Astrocyte (in vitro differentiated cells and primary cell): Measurements from ENCODE around the gene DDX21. TPM values are rescaled to one million over a fixed set of nuclear protein-coding genes. Genes with fewer than 3 reads are reported as not detected.

Source experiments
- DNase-seq: peaks from one replicate; pipeline ENCODE4 v3.0.0-alpha.2; 2010; ENCODE audit warnings: low read depth
- FAIRE-seq: peaks from 2 replicates; lab custom pipeline; 2011; peaks lifted over from hg19 to GRCh38; lab: Jason Lieb, UNC
- H2AFZ ChIP-seq: 2 replicates; pipeline ENCODE4 v1.6.0; 2012; ENCODE audit warnings: low read depth, low read length, inconsistent platforms
- H3K27ac ChIP-seq: 2 replicates; pipeline ENCODE4 v1.5.1; 2011; ENCODE audit warnings: low read depth, low read length, inconsistent platforms
- H3K27me3 ChIP-seq: 2 replicates; pipeline ENCODE4 v1.6.0; 2011; ENCODE audit warnings: low read length, inconsistent platforms; ENCODE audit not compliant: insufficient read depth
- H3K36me3 ChIP-seq: 2 replicates; pipeline ENCODE4 v1.5.1; 2011; ENCODE audit warnings: low read length, inconsistent platforms; ENCODE audit not compliant: insufficient read depth
- H3K4me1 ChIP-seq: 2 replicates; pipeline ENCODE4 v1.5.1; 2011; ENCODE audit warnings: low read length, inconsistent platforms; ENCODE audit not compliant: insufficient read depth
- H3K4me2 ChIP-seq: 2 replicates; pipeline ENCODE4 v1.6.0; 2012; ENCODE audit warnings: low read length, inconsistent platforms
- H3K4me3 ChIP-seq: 2 replicates; pipeline ENCODE4 v1.5.1; 2011; ENCODE audit warnings: low read depth, mild to moderate bottlenecking, low read length, inconsistent platforms; ENCODE audit not compliant: insufficient read depth
- H3K79me2 ChIP-seq: 2 replicates; pipeline ENCODE4 v1.6.0; 2012; ENCODE audit warnings: mild to moderate bottlenecking, low read length, inconsistent platforms; ENCODE audit not compliant: insufficient read depth
- H3K9ac ChIP-seq: 2 replicates; pipeline ENCODE4 v1.6.0; 2012; ENCODE audit warnings: mild to moderate bottlenecking, low read length, inconsistent platforms
- H3K9me3 ChIP-seq: 2 replicates; pipeline ENCODE4 v1.5.1; 2012; ENCODE audit warnings: low read depth, mild to moderate bottlenecking, low read length, inconsistent platforms; ENCODE audit not compliant: insufficient read depth
- H4K20me1 ChIP-seq: 2 replicates; pipeline ENCODE4 v1.6.0; 2012; ENCODE audit warnings: low read length, inconsistent platforms; ENCODE audit not compliant: insufficient read depth
- H3K27ac Mint-ChIP-seq: one replicate; pipeline ENCODE4 v1.8.0; 2021; ENCODE audit warnings: mild to moderate bottlenecking, mixed read lengths; ENCODE audit not compliant: unreplicated experiment
- H3K27me3 Mint-ChIP-seq: one replicate; pipeline ENCODE4 v1.8.0; 2021; ENCODE audit warnings: low read depth, mixed read lengths; ENCODE audit not compliant: unreplicated experiment
- H3K36me3 Mint-ChIP-seq: one replicate; pipeline ENCODE4 v1.8.0; 2021; ENCODE audit warnings: low read depth, mixed read lengths; ENCODE audit not compliant: unreplicated experiment
- H3K4me1 Mint-ChIP-seq: one replicate; pipeline ENCODE4 v1.8.0; 2021; ENCODE audit warnings: low read depth, mixed read lengths; ENCODE audit not compliant: unreplicated experiment
- H3K4me3 Mint-ChIP-seq: one replicate; pipeline ENCODE4 v1.8.0; 2021; ENCODE audit warnings: mild to moderate bottlenecking, moderate library complexity, mixed read lengths; ENCODE audit not compliant: unreplicated experiment
- H3K9me3 Mint-ChIP-seq: one replicate; pipeline ENCODE4 v1.8.0; 2021; ENCODE audit warnings: mild to moderate bottlenecking, mixed read lengths; ENCODE audit not compliant: unreplicated experiment
- EZH2 ChIP-seq: IDR thresholded peaks from 2 replicates; pipeline ENCODE4 v1.6.1; 2012; ENCODE audit warnings: mild to moderate bottlenecking, low read length, inconsistent platforms; ENCODE audit not compliant: insufficient read depth
- total RNA-seq: library from RNA; stranded (reverse); gene quantifications from 2 replicates; pipeline ENCODE4 v1.2.1, GENCODE V29; 2021
- TF ChIP-seq, protein P1 (sequence below): IDR thresholded peaks from 2 replicates; pipeline ENCODE4 v1.5.1; 2011; ENCODE audit warnings: low read depth, mild to moderate bottlenecking, inconsistent platforms, low read length, moderate library complexity; ENCODE audit not compliant: insufficient read depth

DDX21 gene
- total RNA-seq, 1 donor from 2014 or later: 125 TPM

DNA sequence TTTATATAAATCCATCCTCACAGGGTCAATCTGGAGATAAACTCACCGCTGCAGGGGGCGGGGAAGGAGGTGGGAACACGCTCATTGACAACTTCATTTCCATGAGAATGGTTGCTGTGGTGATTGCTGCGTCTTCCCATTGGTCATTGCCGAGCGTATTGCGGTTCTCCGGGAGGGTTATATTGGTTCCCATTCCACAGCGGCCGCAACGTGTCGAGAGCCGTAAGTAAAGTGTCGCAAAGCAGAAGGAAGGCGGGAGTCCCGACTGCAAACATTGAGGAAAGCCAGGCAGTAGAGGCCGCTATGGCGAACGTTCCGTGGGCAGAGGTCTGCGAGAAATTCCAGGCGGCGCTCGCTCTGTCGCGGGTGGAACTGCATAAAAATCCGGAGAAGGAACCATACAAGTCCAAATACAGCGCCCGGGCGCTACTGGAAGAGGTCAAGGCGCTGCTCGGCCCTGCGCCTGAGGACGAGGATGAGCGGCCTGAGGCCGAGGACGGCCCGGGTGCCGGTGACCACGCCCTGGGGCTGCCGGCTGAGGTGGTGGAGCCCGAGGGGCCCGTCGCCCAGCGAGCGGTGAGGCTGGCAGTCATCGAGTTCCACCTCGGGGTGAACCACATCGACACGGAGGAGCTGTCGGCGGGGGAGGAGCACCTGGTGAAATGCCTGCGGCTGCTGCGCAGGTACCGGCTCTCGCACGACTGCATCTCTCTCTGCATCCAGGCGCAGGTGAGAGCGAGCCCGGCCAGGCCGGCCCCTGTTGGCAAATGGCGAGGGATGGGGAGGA lies 32.8 kb downstream of the DDX21 start, which contains the start of gene KIFBP:
Gene KIFBP, plus strand, starts transcription at position 274 of the 787 bp plus-strand sequence. Its CDS starts 30 bp downstream, at position 304.
- peaks cover 5% of the 10 kb centered on the region for H3K36me3 Mint-ChIP-seq
- peaks cover 15% of the 10 kb centered on the region for H3K4me1 Mint-ChIP-seq
- peak within 1 kb of the TSS; percentile 73 for H3K27ac ChIP-seq
- H3K4me1 ChIP-seq: peaks cover 20% of the 10 kb centered on the region
- no peaks in the 10 kb centered on the region for H3K9me3 Mint-ChIP-seq
- no peaks in the 10 kb centered on the region for H3K27me3 ChIP-seq
- no peaks in the 10 kb centered on the region for H3K27me3 Mint-ChIP-seq
- DNase-seq (peak; percentile 99), FAIRE-seq (peak; percentile 81)
- peak within 1 kb of the TSS; percentile 81 for H3K4me3 ChIP-seq
- peak within 1 kb of the TSS; percentile 94 for H3K27ac Mint-ChIP-seq
- no peaks in the 10 kb centered on the region for H3K9me3 ChIP-seq
- H3K4me2 ChIP-seq: peak within 1 kb of the TSS; percentile 90
- H3K79me2 ChIP-seq: peaks cover 57% of the 10 kb centered on the region
- TF ChIP-seq EZH2: no peak
- TF ChIP-seq, protein P1, sequence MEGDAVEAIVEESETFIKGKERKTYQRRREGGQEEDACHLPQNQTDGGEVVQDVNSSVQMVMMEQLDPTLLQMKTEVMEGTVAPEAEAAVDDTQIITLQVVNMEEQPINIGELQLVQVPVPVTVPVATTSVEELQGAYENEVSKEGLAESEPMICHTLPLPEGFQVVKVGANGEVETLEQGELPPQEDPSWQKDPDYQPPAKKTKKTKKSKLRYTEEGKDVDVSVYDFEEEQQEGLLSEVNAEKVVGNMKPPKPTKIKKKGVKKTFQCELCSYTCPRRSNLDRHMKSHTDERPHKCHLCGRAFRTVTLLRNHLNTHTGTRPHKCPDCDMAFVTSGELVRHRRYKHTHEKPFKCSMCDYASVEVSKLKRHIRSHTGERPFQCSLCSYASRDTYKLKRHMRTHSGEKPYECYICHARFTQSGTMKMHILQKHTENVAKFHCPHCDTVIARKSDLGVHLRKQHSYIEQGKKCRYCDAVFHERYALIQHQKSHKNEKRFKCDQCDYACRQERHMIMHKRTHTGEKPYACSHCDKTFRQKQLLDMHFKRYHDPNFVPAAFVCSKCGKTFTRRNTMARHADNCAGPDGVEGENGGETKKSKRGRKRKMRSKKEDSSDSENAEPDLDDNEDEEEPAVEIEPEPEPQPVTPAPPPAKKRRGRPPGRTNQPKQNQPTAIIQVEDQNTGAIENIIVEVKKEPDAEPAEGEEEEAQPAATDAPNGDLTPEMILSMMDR: peak; percentile 54
- peak within 1 kb of the TSS; percentile 84 for H2AFZ ChIP-seq
- peak within 1 kb of the TSS; percentile 92 for H3K9ac ChIP-seq
- peaks cover 36% of the 10 kb centered on the region for H4K20me1 ChIP-seq
- peaks cover 20% of the 10 kb centered on the region for H3K36me3 ChIP-seq
- H3K4me3 Mint-ChIP-seq: peak within 1 kb of the TSS; percentile 99

DNA sequence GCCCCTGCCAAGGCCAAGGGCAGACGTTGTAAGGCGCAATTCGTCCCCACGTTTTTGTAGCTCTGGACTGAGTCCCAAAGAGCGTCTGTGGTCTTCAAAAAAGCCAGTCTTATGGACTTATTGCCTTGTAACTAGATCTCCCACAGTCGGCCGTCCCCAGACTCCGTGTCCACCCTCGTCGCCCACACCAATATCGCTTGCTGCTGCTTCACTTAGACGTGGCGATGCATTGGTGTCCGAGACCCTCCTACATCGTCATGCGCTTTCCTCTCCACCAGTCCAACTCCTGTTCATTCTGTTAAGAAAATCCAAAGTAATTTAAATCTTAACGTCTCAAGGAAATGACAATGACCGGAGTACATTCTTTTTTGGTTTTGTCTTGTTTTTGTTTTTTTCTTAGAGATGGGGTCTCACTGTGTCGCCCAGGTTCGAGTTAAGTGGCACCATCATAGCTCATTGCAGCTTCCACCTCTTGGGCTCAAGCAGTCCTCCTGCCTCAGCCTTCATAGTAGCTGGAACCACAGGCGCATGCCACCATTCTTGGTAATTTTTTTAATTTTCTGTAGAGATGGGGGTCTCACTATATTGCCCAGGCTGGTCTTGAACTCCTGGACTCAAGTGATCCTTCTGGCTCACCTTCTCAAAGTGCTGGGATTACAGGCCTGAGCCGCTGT lies 33.5 kb downstream of the DDX21 start:
- H3K9me3 Mint-ChIP-seq: no peaks in the 10 kb centered on the region
- Histone ChIP-seq H3K4me2 (peak overlapping the region; percentile 90), H3K4me1 (peaks cover 20% of the 10 kb centered on the region), H3K79me2 (peaks cover 58% of the 10 kb centered on the region), H3K4me3 (peak overlapping the region; percentile 81), H4K20me1 (peaks cover 35% of the 10 kb centered on the region), H3K36me3 (peaks cover 13% of the 10 kb centered on the region), H3K27me3 (no peaks in the 10 kb centered on the region), H3K27ac (peak overlapping the region; percentile 73), H2AFZ (peak overlapping the region; percentile 84), H3K9ac (peak overlapping the region; percentile 92), H3K9me3 (no peaks in the 10 kb centered on the region)
- DNase-seq: peak; percentile 20
- no peak for FAIRE-seq
- H3K36me3 Mint-ChIP-seq: peaks cover 5% of the 10 kb centered on the region
- peak overlapping the region; percentile 99 for H3K4me3 Mint-ChIP-seq
- no peaks in the 10 kb centered on the region for H3K27me3 Mint-ChIP-seq
- TF ChIP-seq, protein P1: no peak
- no peak for TF ChIP-seq EZH2
- H3K4me1 Mint-ChIP-seq: peaks cover 16% of the 10 kb centered on the region
- H3K27ac Mint-ChIP-seq: peak overlapping the region; percentile 36
